SK-N-MC (cell line): ENCODE measurements around the gene DMGDH.
"Not testable (repeated sequence)": the region's sequence is repeated elsewhere in the genome, so short reads cannot be mapped to it uniquely, and the experiment has no call there.

ENCODE experiments used
- DNase-seq: peaks from one replicate; pipeline ENCODE4 v3.0.0-alpha.2; 2011; ENCODE audit warnings: low read depth, low spot score
- H3K27ac ChIP-seq: fragments of 200-600 bp; sonication (generic); 2 replicates; pipeline ENCODE4 v1.5.1; 2016; ENCODE audit warnings: mixed run types
- H3K36me3 ChIP-seq: fragments of 200-600 bp; sonication (generic); 2 replicates; pipeline ENCODE4 v1.6.1; 2017; ENCODE audit warnings: antibody characterized with exemption, low read length, mixed read lengths; ENCODE audit not compliant: insufficient read depth
- H3K4me3 ChIP-seq: fragments of 200-600 bp; sonication (generic); 2 replicates; pipeline ENCODE4 v1.5.1; 2016
- H3K9ac ChIP-seq: fragments of 200-600 bp; sonication (generic); 2 replicates; pipeline ENCODE4 v1.8.0; 2017; ENCODE audit warnings: mixed run types, mixed read lengths; ENCODE audit not compliant: insufficient read length
- H3K9me3 ChIP-seq: fragments of 200-600 bp; sonication (generic); 2 replicates; pipeline ENCODE4 v1.6.1; 2017; ENCODE audit warnings: low read depth, mild to moderate bottlenecking, antibody characterized with exemption, low read length, moderate library complexity, mixed read lengths
- EZH2 ChIP-seq: fragments of 200-600 bp; sonication (generic); IDR thresholded peaks from one replicate; pipeline ENCODE4 v1.6.1; 2017; ENCODE audit warnings: antibody characterized with exemption
- FOXP2 ChIP-seq: optimal IDR thresholded peaks from 2 replicates; pipeline ENCODE3; 2011; ENCODE audit warnings: mild to moderate bottlenecking, moderate library complexity; ENCODE audit not compliant: insufficient read depth; ENCODE audit errors: extremely low read length, control extremely low read depth
- POLR2AphosphoS5 ChIP-seq: IDR thresholded peaks from 2 replicates; pipeline ENCODE4 v1.6.1; 2012; ENCODE audit warnings: mild to moderate bottlenecking, low read depth, low read length, borderline replicate concordance

Gene DMGDH

GRCh38 chr5:78995521-78996007 lies 73.9 kb downstream of the DMGDH start:
- H3K9me3 ChIP-seq, result no peaks in the 10 kb centered on the region
- no peak overlapping the region for H3K9ac ChIP-seq
- H3K4me3 ChIP-seq, result no peak overlapping the region
- H3K27ac ChIP-seq, result no peak overlapping the region
- no peaks in the 10 kb centered on the region for H3K36me3 ChIP-seq
- no peak for DNase-seq
- TF ChIP-seq EZH2 (no peak), POLR2AphosphoS5 (no peak), FOXP2 (no peak)

DNA sequence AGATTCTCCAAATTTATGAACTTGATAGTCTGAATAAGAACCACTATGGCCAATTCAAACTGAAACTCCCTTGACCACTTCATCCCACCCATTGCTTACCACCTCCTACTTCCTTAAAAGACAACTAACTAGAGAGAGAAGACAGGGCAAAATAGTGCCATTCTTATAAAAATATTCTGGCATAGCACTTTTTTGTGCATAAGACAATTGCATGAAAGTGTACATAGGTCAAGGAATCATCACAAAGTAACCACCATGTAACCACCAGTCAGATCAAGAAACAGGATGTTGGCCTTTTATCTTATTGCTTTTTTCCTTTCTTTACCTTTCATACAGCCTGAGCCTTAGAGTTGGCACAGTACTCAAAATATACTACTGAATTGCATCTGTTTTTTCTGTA lies 76.3 kb downstream of the DMGDH start:
- Histone ChIP-seq H3K27ac (no peak overlapping the region), H3K9me3 (no peaks in the 10 kb centered on the region), H3K4me3 (no peak overlapping the region), H3K9ac (no peak overlapping the region), H3K36me3 (no peaks in the 10 kb centered on the region)
- no peak for TF ChIP-seq EZH2
- TF ChIP-seq FOXP2, result no peak
- TF ChIP-seq POLR2AphosphoS5, result no peak
- DNase-seq, result no peak

- no peak for TF ChIP-seq EZH2
- no peak for TF ChIP-seq POLR2AphosphoS5
- no peak for TF ChIP-seq FOXP2
- H3K36me3 ChIP-seq, result no peaks in the 10 kb centered on the region
- H3K9me3 ChIP-seq, result no peaks in the 10 kb centered on the region
- DNase-seq, result no peak
- no peak overlapping the region for H3K9ac ChIP-seq
- H3K27ac ChIP-seq, result no peak overlapping the region
- no peak overlapping the region for H3K4me3 ChIP-seq
These were observed 77.3 kb downstream of the DMGDH start for GRCh38 chr5:78992146-78992545.

DNA sequence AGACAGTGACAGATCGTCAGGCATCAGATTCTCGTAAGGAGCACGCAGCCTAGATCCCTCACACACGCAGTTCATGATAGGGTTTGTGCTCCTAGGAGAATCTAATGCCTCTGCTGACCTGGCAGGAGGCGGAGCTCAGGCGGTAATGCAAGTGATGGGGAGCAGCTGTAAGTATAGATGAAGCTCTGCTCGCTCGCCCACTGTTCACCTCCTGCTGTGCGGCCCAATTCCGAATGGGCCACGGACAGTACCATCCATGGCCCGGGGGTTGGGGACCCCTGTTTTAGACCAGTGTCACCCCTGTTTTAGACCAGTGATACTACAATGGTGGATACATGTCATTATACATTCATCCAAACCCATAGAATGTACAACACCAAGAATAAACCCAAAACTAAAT lies 80.4 kb downstream of the DMGDH start:
- Histone ChIP-seq H3K4me3 (no peak overlapping the region), H3K36me3 (no peaks in the 10 kb centered on the region), H3K9me3 (no peaks in the 10 kb centered on the region), H3K27ac (no peak overlapping the region), H3K9ac (no peak overlapping the region)
- DNase-seq, result no peak
- TF ChIP-seq EZH2 (no peak), FOXP2 (no peak), POLR2AphosphoS5 (no peak)

DNA sequence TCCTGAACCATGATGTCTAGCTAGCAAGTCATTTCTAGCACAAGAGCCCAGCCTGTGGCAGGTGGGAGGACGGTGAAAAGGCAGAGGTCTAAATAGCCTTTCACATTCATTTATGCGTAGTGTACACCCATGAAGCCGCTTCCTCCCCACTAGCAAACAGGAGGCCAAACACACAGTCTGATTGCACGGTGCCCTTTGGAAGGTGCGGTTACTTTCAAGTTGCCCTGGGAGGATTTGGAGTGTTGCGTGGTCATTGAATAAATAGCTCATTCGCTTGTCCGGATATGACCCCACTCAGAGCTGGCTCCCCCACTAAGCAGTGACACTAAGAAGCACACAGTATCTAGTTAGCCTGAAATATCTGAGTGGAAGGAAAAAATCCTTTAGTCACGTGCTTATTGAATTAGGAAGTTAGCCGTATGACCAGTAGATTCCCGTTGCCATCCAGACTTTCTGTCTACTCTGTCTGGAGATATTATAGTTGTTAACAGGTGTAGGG lies 83.7 kb downstream of the DMGDH start:
- H3K36me3 ChIP-seq, result no peaks in the 10 kb centered on the region
- H3K4me3 ChIP-seq, result peak overlapping the region; percentile 89
- TF ChIP-seq EZH2 (no peak), POLR2AphosphoS5 (no peak), FOXP2 (no peak)
- H3K27ac ChIP-seq, result no peak overlapping the region
- no peaks in the 10 kb centered on the region for H3K9me3 ChIP-seq
- DNase-seq, result no peak
- no peak overlapping the region for H3K9ac ChIP-seq

DNA sequence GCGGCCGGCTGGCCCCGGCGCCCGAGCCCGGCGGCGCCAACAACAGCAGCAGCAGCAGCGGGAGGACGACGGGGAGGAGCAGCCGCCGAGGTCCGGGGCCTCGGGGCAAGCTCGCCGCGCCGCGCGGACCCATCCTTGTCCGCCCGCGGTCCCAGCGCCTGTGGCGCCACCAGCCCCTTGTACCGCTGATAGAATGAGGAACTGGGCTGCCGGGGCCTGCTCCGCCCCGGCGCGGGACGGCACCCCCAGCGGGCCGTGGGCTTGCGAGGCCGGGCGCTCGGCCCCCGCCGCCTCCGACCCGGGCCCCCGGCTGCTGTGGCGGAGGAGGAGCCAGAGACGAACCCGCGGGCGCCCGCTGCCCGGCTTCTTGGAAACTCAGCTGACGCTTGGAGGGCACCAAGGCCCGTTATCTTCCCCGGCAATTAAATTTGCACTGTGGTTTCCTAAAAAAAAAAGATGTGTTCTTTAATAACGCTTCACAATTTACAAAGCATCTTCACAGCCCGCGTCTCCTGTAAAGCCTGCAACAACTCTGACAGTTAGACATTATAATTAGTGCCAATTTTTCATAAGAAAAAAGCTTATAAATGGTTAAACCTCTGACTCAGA lies 84.3 kb downstream of the DMGDH start, which contains the start of gene ARSB:
TSS of gene ARSB (minus strand) at position 195 of the 609 bp plus-strand sequence. CDS start at position 133, 62 bp downstream.
- Histone ChIP-seq H3K9ac (peak within 1 kb of the TSS; percentile 84), H3K36me3 (no peaks in the 10 kb centered on the region), H3K9me3 (no peaks in the 10 kb centered on the region), H3K27ac (peak within 1 kb of the TSS; percentile 38; the same call in 1 of the 2 replicates), H3K4me3 (peak within 1 kb of the TSS; percentile 89)
- no peak for TF ChIP-seq EZH2
- peak; percentile 10; the same call in 1 of the 2 replicates for TF ChIP-seq POLR2AphosphoS5
- no peak for DNase-seq

GRCh38 chr5:78984439-78985115 lies 84.9 kb downstream of the DMGDH start:
- Histone ChIP-seq H3K36me3 (no peaks in the 10 kb centered on the region), H3K9me3 (no peaks in the 10 kb centered on the region), H3K9ac (peak overlapping the region; percentile 84), H3K27ac (peak overlapping the region; percentile 38; the same call in 1 of the 2 replicates), H3K4me3 (peak overlapping the region; percentile 89)
- no peak for TF ChIP-seq FOXP2
- peak; percentile 7; the same call in 1 of the 2 replicates for TF ChIP-seq POLR2AphosphoS5
- no peak for TF ChIP-seq EZH2
- no peak for DNase-seq

GRCh38 chr5:78983601-78984438 lies 85.7 kb downstream of the DMGDH start:
- H3K36me3 ChIP-seq, result no peaks in the 10 kb centered on the region
- H3K4me3 ChIP-seq, result peak overlapping the region; percentile 89
- DNase-seq, result no peak
- H3K9ac ChIP-seq, result peak overlapping the region; percentile 84
- TF ChIP-seq FOXP2 (no peak), EZH2 (no peak), POLR2AphosphoS5 (no peak)
- peak overlapping the region; percentile 1; the same call in 1 of the 2 replicates for H3K27ac ChIP-seq
- no peaks in the 10 kb centered on the region for H3K9me3 ChIP-seq

GRCh38 chr5:78983194-78983593 lies 86.3 kb downstream of the DMGDH start:
- DNase-seq, H3K27ac ChIP-seq, H3K4me3 ChIP-seq, H3K9ac ChIP-seq, H3K9me3 ChIP-seq, H3K36me3 ChIP-seq: not testable (repeated sequence)
